Esophagus muscularis mucosa (tissue), 4 donors: ENCODE results near the gene TCAP. TPM values are rescaled to one million over a fixed set of nuclear protein-coding genes. Genes with fewer than 3 reads are reported as not detected.
A peak's percentile ranks its signal among the peaks of the same experiment; 100 is the strongest.

Source experiments
- DNase-seq: peaks from one replicate; pipeline ENCODE4 v3.0.0-alpha.2; 2017; ENCODE audit errors: extremely low spot score
- H3K27ac ChIP-seq, 4 donors: fragments of 200-600 bp; sonication (generic); replicated peaks in 1 of 4; 1 replicate in 3 of 4; 2 replicates in 1 of 4; pipeline ENCODE4 v1.5.1; 2016 to 2019; ENCODE audit warnings: mild to moderate bottlenecking in 1 of 4
- H3K27me3 ChIP-seq, 4 donors: fragments of 200-600 bp; sonication (generic); one replicate each; pipeline versions ENCODE4 v1.5.1 to v1.6.0; 2016 to 2019
- H3K36me3 ChIP-seq, 4 donors: fragments of 200-600 bp; sonication (generic); one replicate each; pipeline ENCODE4 v1.5.1; 2016 to 2019
- H3K4me1 ChIP-seq, 4 donors: fragments of 200-600 bp; sonication (generic); one replicate each; pipeline ENCODE4 v1.5.1; 2016 to 2019
- H3K4me3 ChIP-seq, 4 donors: fragments of 200-600 bp; sonication (generic); 1 replicate in 2 of 4; 2 replicates in 2 of 4; pipeline ENCODE4 v1.5.1; 2016 to 2019; ENCODE audit warnings: mild to moderate bottlenecking in 4 of 4, moderate library complexity in 1 of 4
- H3K9me3 ChIP-seq, 4 donors: fragments of 200-600 bp; sonication (generic); 1 replicate in 3 of 4; 2 replicates in 1 of 4; pipeline ENCODE4 v1.5.1; 2016 to 2019
- EP300 ChIP-seq: sonication (generic); formaldehyde crosslinking; IDR thresholded peaks from one replicate; pipeline ENCODE4 v1.6.1; 2017; ENCODE audit warnings: antibody characterized with exemption
- POLR2A ChIP-seq: fragments of 450-650 bp; IDR thresholded peaks from one replicate; pipeline ENCODE4 v1.6.1; 2017; ENCODE audit warnings: antibody characterized with exemption, moderate library complexity, mild to moderate bottlenecking, low read depth
- POLR2AphosphoS5 ChIP-seq, 2 donors: sonication (generic); formaldehyde crosslinking; IDR thresholded peaks; one replicate each; pipeline ENCODE4 v1.6.1; 2017; ENCODE audit warnings: antibody characterized with exemption in 2 of 2
- WGBS: methylation state at CpG from one replicate; pipeline ENCODE4 v1.1.5; 2018; 5-methylcytosine and 5-hydroxymethylcytosine counted together
- intact Hi-C: fragments of 100-400 bp; cut with DNase I; formaldehyde crosslinking; loops from one replicate; pipeline ENCODE4 v1.15.1; 2023
- total RNA-seq, 4 donors: library from RNA; depleted of rRNA; stranded (reverse); fragments of >200 nt; gene quantifications; one replicate each; pipeline versions ENCODE4 v1.1.0 to v1.2.1, GENCODE V29; 2016
- TF ChIP-seq, protein P1 (sequence below), 3 experiments: fragments of 200-600 bp in 2 of 3; fragments of 450-650 bp in 1 of 3; sonication (generic) in 2 of 3; IDR thresholded peaks; one replicate each; pipeline ENCODE4 v1.5.1; 2017 to 2019; ENCODE audit warnings: antibody characterized with exemption in 3 of 3, mild to moderate bottlenecking in 2 of 3, moderate library complexity in 1 of 3

Gene TCAP
- total RNA-seq, 4 donors from 2014 or later: 0.99 to 2.1 (median 1.3) TPM

DNA sequence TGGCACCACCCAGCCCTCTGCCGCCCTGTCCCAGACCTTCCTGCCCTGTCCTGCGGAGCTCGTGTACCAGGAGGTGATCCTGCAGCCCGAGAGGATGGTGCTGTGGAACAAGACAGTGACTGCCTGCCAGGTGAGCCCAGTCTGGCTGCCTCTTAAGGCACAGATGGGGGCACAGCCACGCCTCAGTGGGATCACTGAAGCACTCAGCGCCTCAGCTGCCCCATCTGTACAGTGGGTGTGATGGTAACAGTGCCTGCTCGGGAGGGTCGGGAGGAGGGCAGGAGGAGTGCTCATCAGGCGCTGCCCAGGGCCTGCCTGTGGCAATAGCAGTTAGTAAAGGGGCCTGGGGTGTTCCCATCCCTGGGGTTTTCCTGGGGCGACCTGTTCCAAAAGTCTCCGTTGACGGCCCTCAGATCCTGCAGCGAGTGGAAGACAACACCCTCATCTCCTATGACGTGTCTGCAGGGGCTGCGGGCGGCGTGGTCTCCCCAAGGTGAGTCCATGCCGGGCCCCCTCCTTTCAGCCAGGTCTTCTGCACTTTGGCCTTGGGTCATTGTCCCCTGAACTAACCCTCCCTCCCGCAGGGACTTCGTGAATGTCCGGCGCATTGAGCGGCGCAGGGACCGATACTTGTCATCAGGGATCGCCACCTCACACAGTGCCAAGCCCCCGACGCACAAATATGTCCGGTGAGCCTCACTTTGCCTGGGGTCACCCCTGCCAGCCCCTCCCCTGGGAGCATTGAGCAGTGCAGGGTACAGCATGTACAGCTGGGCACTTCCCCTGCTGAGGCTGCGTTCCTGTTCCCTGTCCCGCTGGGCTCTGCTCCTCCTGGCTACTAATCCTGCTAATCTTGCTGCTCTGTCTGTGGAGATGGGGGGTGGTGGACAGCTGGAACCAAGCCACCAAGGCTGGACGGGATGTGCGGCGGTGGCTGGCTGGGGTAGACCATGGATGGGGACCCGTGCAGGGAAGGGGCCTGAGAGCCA is 4.5 kb upstream of the TCAP start:
- 89% methylated on average over 20 of the region's 35 CpGs for WGBS
- Histone ChIP-seq H3K4me1 (peaks cover 44 to 72% (median 67%) of the 10 kb centered on the region in 4 donors), H3K27me3 (peaks cover 0 to 10% (median 2%) of the 10 kb centered on the region in 4 donors), H3K27ac (peak overlapping the region; percentile 59 to 73 (median 64)), H3K4me3 (no peak overlapping the region), H3K36me3 (peaks cover 25 to 73% (median 60%) of the 10 kb centered on the region in 4 donors), H3K9me3 (no peaks in the 10 kb centered on the region)
- no peak for DNase-seq
- intact Hi-C loops: no loop called here
- TF ChIP-seq POLR2A (no peak), POLR2AphosphoS5 (IDR thresholded peaks at IDR 0.05) (peak; percentile 26 to 28)

DNA sequence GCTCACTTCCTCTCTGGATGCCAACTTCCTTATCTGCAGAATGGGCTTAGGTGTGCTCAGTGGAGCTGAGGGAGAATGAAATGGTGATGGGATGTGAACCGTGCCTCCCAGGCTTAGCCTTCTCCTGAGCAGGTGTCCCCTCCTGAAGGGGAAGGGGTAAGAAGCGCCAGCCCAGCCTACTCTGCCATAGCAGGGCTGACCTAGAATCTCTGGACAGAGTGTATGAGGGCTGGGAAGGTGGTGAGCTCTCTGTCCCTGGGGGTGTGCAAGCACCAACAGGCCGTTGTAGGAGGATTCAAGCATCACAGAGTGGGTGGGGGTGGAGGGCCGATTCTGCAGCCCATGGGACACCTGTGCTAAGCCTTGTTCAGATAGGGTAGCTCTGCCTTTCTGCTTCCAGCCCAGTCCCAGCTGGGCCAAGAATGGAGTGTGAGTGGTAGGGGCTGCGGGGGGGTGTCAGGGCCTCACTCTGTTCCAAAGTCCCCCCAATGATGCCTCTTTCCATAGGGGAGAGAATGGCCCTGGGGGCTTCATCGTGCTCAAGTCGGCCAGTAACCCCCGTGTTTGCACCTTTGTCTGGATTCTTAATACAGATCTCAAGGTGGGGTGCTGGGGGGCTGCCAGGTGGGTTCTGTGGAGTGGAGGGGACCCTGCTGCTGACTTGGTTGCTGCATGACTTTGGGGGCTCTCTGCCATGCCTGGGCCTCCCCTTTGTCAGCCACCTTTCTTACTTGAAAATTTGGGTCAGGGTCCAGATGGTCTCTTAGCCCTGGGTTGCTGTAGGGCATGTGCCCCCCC is 3.2 kb upstream of the TCAP start:
- 61% methylated on average over 2 of the region's 8 CpGs for WGBS
- intact Hi-C loops: no loop called here
- Histone ChIP-seq H3K27me3 (peaks cover 0 to 23% (median 11%) of the 10 kb centered on the region in 4 donors), H3K27ac (peak overlapping the region; percentile 31 to 73 (median 60)), H3K4me3 (no peak overlapping the region), H3K36me3 (peaks cover 25 to 63% (median 50%) of the 10 kb centered on the region in 4 donors), H3K4me1 (peaks cover 47 to 85% (median 80%) of the 10 kb centered on the region in 4 donors), H3K9me3 (no peaks in the 10 kb centered on the region)
- TF ChIP-seq POLR2A (no peak), EP300 (no peak), POLR2AphosphoS5 (IDR thresholded peaks at IDR 0.05) (no peak)
- TF ChIP-seq, protein P1, sequence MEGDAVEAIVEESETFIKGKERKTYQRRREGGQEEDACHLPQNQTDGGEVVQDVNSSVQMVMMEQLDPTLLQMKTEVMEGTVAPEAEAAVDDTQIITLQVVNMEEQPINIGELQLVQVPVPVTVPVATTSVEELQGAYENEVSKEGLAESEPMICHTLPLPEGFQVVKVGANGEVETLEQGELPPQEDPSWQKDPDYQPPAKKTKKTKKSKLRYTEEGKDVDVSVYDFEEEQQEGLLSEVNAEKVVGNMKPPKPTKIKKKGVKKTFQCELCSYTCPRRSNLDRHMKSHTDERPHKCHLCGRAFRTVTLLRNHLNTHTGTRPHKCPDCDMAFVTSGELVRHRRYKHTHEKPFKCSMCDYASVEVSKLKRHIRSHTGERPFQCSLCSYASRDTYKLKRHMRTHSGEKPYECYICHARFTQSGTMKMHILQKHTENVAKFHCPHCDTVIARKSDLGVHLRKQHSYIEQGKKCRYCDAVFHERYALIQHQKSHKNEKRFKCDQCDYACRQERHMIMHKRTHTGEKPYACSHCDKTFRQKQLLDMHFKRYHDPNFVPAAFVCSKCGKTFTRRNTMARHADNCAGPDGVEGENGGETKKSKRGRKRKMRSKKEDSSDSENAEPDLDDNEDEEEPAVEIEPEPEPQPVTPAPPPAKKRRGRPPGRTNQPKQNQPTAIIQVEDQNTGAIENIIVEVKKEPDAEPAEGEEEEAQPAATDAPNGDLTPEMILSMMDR (IDR thresholded peaks at IDR 0.05): no peak
- DNase-seq: no peak

- Histone ChIP-seq H3K4me1 (peaks cover 54 to 93% (median 88%) of the 10 kb centered on the region in 4 donors), H3K36me3 (peaks cover 22 to 55% (median 43%) of the 10 kb centered on the region in 4 donors), H3K9me3 (no peaks in the 10 kb centered on the region), H3K27ac (peak overlapping the region; percentile 23 to 59 (median 46)), H3K4me3 (no peak overlapping the region), H3K27me3 (peaks cover 0 to 31% (median 19%) of the 10 kb centered on the region in 4 donors)
- DNase-seq: no peak
- intact Hi-C loops: no loop called here
- TF ChIP-seq POLR2AphosphoS5 (IDR thresholded peaks at IDR 0.05): no peak
- TF ChIP-seq, protein P1 (IDR thresholded peaks at IDR 0.05): no peak
- no peak for TF ChIP-seq POLR2A
- TF ChIP-seq EP300: no peak
- 83% methylated on average over 6 of the region's 22 CpGs for WGBS
These were observed 2.4 kb upstream of the TCAP start for GRCh38 chr17:39662551-39663339.

- no peaks in the 10 kb centered on the region for H3K9me3 ChIP-seq
- DNase-seq: no peak
- no peak for TF ChIP-seq EP300
- no peak for TF ChIP-seq POLR2A
- TF ChIP-seq, protein P1 (IDR thresholded peaks at IDR 0.05): no peak
- TF ChIP-seq POLR2AphosphoS5 (IDR thresholded peaks at IDR 0.05): no peak
- peaks cover 58 to 94% (median 92%) of the 10 kb centered on the region in 4 donors for H3K4me1 ChIP-seq
- H3K27me3 ChIP-seq: peaks cover 0 to 37% (median 24%) of the 10 kb centered on the region in 4 donors
- peak overlapping the region; percentile 23 to 59 (median 46) for H3K27ac ChIP-seq
- WGBS: 46% methylated on average over 4 of the region's 4 CpGs
- intact Hi-C loops: no loop called here
- peaks cover 20 to 49% (median 38%) of the 10 kb centered on the region in 4 donors for H3K36me3 ChIP-seq
- no peak overlapping the region for H3K4me3 ChIP-seq
These were observed 1.8 kb upstream of the TCAP start for GRCh38 chr17:39663340-39663687.
